Fibroblast of mammary gland (primary cell): ENCODE results near the gene ZNF516.

ENCODE experiments used
- DNase-seq: peaks from one replicate; pipeline ENCODE4 v3.0.0-alpha.2; 2010; ENCODE audit warnings: low read depth
- H3K4me3 ChIP-seq: 2 replicates; pipeline ENCODE4 v1.5.1; 2011; ENCODE audit warnings: low read depth, mild to moderate bottlenecking, low read length, moderate library complexity; ENCODE audit not compliant: control insufficient read depth
- CTCF ChIP-seq: conservative IDR thresholded peaks from 2 replicates; pipeline ENCODE4 v1.5.1; 2011; ENCODE audit warnings: low read depth, low read length, inconsistent platforms; ENCODE audit not compliant: control insufficient read depth, insufficient read depth

ZNF516 gene

GRCh38 chr18:76369791-76370190 is 125.3 kb downstream of the ZNF516 start:
- no peak for DNase-seq
- TF ChIP-seq CTCF = no peak
- no peak overlapping the region for H3K4me3 ChIP-seq

GRCh38 chr18:76368976-76369375 is 126.1 kb downstream of the ZNF516 start:
- no peak overlapping the region for H3K4me3 ChIP-seq
- TF ChIP-seq CTCF = no peak
- DNase-seq = no peak

GRCh38 chr18:76368271-76368670 is 126.8 kb downstream of the ZNF516 start:
- DNase-seq = no peak
- TF ChIP-seq CTCF = no peak
- no peak overlapping the region for H3K4me3 ChIP-seq

- no peak overlapping the region for H3K4me3 ChIP-seq
- no peak for DNase-seq
- no peak for TF ChIP-seq CTCF
Observed at GRCh38 chr18:76367168-76368125, 127.6 kb downstream of the ZNF516 start.

- H3K4me3 ChIP-seq = no peak overlapping the region
- no peak for TF ChIP-seq CTCF
- no peak for DNase-seq
Observed at GRCh38 chr18:76365561-76365960, 129.5 kb downstream of the ZNF516 start.

GRCh38 chr18:76364282-76365259 is 130.5 kb downstream of the ZNF516 start:
- H3K4me3 ChIP-seq = no peak overlapping the region
- no peak for DNase-seq
- no peak for TF ChIP-seq CTCF
